Cerebellar nuclear complex (tissue), 1 donor: ENCODE measurements around the gene PDXDC1.
"Not testable (repeated sequence)": the region's sequence is repeated elsewhere in the genome, so short reads cannot be mapped to it uniquely, and the experiment has no call there.

Experiments used
- DNase-seq, 2 experiments: peaks; one replicate each; lab custom pipeline; 2025; lab: John Stamatoyannopoulos, UW

Gene PDXDC1

GRCh38 chr16:15163055-15163454 lies 188.2 kb downstream of the PDXDC1 start:
- DNase-seq, result not testable (repeated sequence)

- not testable (repeated sequence) for DNase-seq
These were observed 191.4 kb downstream of the PDXDC1 start for GRCh38 chr16:15166177-15166576.

- DNase-seq, result not testable (repeated sequence)
These were observed 193.5 kb downstream of the PDXDC1 start for GRCh38 chr16:15168303-15168702.

- DNase-seq, result not testable (repeated sequence)
These were observed 194.3 kb downstream of the PDXDC1 start for GRCh38 chr16:15168953-15169652.

- not testable (repeated sequence) for DNase-seq
These were observed 205.1 kb downstream of the PDXDC1 start for GRCh38 chr16:15179909-15180308.

- DNase-seq, result not testable (repeated sequence)
These were observed 206.1 kb downstream of the PDXDC1 start for GRCh38 chr16:15180946-15181345.

GRCh38 chr16:15184000-15184399 lies 209.2 kb downstream of the PDXDC1 start:
- not testable (repeated sequence) for DNase-seq
